ENCODE measurements around the gene OTOP1. TPM values are rescaled to one million over a fixed set of nuclear protein-coding genes. Genes with fewer than 3 reads are reported as not detected.

OTOP1 gene
- total and polyA plus RNA-seq, 10 of the 15 experiments (the other 5 are each of a cell fraction or from before 2014, with no cell fraction given): not detected

DNA sequence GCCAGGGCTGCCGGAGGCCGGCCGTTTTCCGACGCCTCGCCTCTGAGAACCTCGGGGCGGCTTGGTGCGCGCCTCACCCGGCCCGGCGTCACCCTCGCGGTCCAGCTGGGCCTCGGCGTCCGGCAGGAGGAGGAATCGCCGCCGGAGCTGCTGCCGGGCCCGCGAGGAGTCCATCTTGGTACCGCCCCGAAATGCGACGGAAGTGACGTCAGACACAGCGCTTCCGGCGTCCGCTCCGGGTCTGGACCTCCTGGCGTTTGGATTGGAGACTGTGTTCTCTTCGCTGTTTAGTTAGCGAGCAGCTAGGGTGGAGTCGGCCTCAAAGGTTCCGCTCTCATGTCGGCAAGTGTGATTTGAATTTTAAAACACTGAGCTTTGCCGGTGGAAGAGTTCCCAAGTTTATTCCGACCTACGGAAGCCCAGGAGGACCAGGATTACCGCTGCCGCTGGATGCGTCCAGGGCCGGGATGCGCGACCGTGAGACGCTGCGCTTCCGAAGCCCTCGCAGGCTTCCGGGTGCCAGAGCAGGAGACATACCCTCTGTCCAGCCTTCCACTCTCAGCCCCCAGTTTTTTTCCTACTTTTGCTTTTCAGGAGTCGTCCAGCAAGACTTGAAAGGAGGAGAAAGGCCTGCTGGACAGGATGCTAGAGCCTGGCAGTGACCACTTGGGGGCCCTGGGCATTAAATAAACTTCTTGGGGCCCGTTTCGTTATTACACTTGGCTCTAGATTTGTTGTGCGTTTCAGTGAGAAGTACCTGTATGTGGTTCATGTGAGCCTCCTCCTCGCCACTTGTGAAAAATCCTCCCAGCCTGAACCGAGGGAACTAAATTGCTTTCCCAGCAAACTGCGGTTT lies 21.5 kb upstream of the OTOP1 start, which contains the start of gene TMEM128 (continued):
- TF ChIP-seq, protein P1, sequence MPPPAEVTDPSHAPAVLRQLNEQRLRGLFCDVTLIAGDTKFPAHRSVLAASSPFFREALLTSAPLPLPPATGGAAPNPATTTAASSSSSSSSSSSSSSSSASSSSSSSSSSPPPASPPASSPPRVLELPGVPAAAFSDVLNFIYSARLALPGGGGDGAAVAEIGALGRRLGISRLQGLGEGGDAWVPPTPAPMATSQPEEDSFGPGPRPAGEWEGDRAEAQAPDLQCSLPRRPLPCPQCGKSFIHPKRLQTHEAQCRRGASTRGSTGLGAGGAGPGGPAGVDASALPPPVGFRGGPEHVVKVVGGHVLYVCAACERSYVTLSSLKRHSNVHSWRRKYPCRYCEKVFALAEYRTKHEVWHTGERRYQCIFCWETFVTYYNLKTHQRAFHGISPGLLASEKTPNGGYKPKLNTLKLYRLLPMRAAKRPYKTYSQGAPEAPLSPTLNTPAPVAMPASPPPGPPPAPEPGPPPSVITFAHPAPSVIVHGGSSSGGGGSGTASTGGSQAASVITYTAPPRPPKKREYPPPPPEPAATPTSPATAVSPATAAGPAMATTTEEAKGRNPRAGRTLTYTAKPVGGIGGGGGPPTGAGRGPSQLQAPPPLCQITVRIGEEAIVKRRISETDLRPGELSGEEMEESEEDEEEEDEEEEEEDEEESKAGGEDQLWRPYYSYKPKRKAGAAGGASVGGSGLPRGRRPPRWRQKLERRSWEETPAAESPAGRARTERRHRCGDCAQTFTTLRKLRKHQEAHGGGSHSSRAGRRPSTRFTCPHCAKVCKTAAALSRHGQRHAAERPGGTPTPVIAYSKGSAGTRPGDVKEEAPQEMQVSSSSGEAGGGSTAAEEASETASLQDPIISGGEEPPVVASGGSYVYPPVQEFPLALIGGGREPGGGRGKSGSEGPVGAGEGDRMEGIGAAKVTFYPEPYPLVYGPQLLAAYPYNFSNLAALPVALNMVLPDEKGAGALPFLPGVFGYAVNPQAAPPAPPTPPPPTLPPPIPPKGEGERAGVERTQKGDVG (CRISPR knock-in tag; IDR thresholded peaks at IDR 0.05): no peak
- TF ChIP-seq NR2F1 (conservative IDR thresholded peaks at IDR 0.05) (no peak), KLF5 (IDR thresholded peaks at IDR 0.05; ENCODE audit: partially characterized antibody) (no peak), SIN3A (IDR thresholded peaks at IDR 0.05; ENCODE audit: low read depth, low read length) (peak; percentile 85), POLR2AphosphoS2 (IDR thresholded peaks at IDR 0.05; ENCODE audit: low read depth, low read length) (peak; percentile 85), ZZZ3 (IDR thresholded peaks at IDR 0.05; ENCODE audit: control insufficient read depth, insufficient read length, low read depth) (no peak), RUNX3 (IDR thresholded peaks at IDR 0.05; ENCODE audit: low read length) (no peak; the same call in none of the 2 replicates), ZNF207 (IDR thresholded peaks at IDR 0.05; ENCODE audit: borderline replicate concordance) (peak; percentile 89), SIX5 (IDR thresholded peaks at IDR 0.05; ENCODE audit: low read depth, low read length, severe bottlenecking) (peak; percentile 49), MXI1 (IDR thresholded peaks at IDR 0.05; ENCODE audit: low read depth, low read length) (peak; percentile 72; the same call in 1 of the 2 replicates), EGR1 (IDR thresholded peaks at IDR 0.05; ENCODE audit: borderline replicate concordance in 1 of 2, low read depth in 2 of 2, low read length in 2 of 2) (no peak), SUZ12 (IDR thresholded peaks at IDR 0.05; ENCODE audit: unreplicated experiment) (no peak), RELA (IDR thresholded peaks at IDR 0.05; ENCODE audit: borderline replicate concordance, partially characterized antibody) (peak; percentile 70), MYC (IDR thresholded peaks at IDR 0.05; ENCODE audit: insufficient read depth, insufficient read length, insufficient replicate concordance, low read length, severe bottlenecking) (no peak), SRF (IDR thresholded peaks at IDR 0.05; ENCODE audit: low read depth in 2 of 2, low read length in 2 of 2) (peak in 1 of 2 experiments; percentile 68; a peak in 1 of 4 replicates)
- TF ChIP-seq, protein P2, sequence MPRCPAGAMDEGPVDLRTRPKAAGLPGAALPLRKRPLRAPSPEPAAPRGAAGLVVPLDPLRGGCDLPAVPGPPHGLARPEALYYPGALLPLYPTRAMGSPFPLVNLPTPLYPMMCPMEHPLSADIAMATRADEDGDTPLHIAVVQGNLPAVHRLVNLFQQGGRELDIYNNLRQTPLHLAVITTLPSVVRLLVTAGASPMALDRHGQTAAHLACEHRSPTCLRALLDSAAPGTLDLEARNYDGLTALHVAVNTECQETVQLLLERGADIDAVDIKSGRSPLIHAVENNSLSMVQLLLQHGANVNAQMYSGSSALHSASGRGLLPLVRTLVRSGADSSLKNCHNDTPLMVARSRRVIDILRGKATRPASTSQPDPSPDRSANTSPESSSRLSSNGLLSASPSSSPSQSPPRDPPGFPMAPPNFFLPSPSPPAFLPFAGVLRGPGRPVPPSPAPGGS (IDR thresholded peaks at IDR 0.05; ENCODE audit: borderline replicate concordance, insufficient read depth, low read depth, low read length, poor library complexity, severe bottlenecking): no peak
- TF ChIP-seq, protein P3, sequence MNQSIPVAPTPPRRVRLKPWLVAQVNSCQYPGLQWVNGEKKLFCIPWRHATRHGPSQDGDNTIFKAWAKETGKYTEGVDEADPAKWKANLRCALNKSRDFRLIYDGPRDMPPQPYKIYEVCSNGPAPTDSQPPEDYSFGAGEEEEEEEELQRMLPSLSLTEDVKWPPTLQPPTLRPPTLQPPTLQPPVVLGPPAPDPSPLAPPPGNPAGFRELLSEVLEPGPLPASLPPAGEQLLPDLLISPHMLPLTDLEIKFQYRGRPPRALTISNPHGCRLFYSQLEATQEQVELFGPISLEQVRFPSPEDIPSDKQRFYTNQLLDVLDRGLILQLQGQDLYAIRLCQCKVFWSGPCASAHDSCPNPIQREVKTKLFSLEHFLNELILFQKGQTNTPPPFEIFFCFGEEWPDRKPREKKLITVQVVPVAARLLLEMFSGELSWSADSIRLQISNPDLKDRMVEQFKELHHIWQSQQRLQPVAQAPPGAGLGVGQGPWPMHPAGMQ (IDR thresholded peaks at IDR 0.05; ENCODE audit: borderline replicate concordance): no peak
- TF ChIP-seq, protein P4, sequence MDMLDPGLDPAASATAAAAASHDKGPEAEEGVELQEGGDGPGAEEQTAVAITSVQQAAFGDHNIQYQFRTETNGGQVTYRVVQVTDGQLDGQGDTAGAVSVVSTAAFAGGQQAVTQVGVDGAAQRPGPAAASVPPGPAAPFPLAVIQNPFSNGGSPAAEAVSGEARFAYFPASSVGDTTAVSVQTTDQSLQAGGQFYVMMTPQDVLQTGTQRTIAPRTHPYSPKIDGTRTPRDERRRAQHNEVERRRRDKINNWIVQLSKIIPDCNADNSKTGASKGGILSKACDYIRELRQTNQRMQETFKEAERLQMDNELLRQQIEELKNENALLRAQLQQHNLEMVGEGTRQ (IDR thresholded peaks at IDR 0.05; ENCODE audit: borderline replicate concordance, low read depth, low read length): no peak
- TF ChIP-seq, protein P5, sequence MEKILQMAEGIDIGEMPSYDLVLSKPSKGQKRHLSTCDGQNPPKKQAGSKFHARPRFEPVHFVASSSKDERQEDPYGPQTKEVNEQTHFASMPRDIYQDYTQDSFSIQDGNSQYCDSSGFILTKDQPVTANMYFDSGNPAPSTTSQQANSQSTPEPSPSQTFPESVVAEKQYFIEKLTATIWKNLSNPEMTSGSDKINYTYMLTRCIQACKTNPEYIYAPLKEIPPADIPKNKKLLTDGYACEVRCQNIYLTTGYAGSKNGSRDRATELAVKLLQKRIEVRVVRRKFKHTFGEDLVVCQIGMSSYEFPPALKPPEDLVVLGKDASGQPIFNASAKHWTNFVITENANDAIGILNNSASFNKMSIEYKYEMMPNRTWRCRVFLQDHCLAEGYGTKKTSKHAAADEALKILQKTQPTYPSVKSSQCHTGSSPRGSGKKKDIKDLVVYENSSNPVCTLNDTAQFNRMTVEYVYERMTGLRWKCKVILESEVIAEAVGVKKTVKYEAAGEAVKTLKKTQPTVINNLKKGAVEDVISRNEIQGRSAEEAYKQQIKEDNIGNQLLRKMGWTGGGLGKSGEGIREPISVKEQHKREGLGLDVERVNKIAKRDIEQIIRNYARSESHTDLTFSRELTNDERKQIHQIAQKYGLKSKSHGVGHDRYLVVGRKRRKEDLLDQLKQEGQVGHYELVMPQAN (conservative IDR thresholded peaks at IDR 0.05): peak; percentile 49; the same call in 1 of the 2 replicates
